GM23338 (cell line): Measurements from ENCODE around the gene LMNTD2.

Experiments used
- CREB1 ChIP-seq: fragments of 250-450 bp; sonication (Bioruptor Pico); IDR thresholded peaks from 2 replicates; pipeline ENCODE4 v1.5.0; 2020; ENCODE audit warnings: low read depth, mild to moderate bottlenecking, moderate library complexity
- EZH2 ChIP-seq: fragments of 200-600 bp; sonication (generic); IDR thresholded peaks from one replicate; pipeline ENCODE4 v1.8.0; 2017; ENCODE audit warnings: antibody characterized with exemption, mild to moderate bottlenecking, low read depth; ENCODE audit not compliant: unreplicated experiment
- EZH2phosphoT487 ChIP-seq: fragments of 200-600 bp; sonication (generic); IDR thresholded peaks from one replicate; pipeline ENCODE4 v1.8.1; 2018; ENCODE audit warnings: antibody characterized with exemption; ENCODE audit not compliant: unreplicated experiment
- JUNB ChIP-seq: IDR thresholded peaks from one replicate; pipeline ENCODE4 v1.6.1; 2016; ENCODE audit warnings: antibody characterized with exemption; ENCODE audit not compliant: unreplicated experiment
- NANOG ChIP-seq: IDR thresholded peaks from 2 replicates; pipeline ENCODE4 v1.6.1; 2016; ENCODE audit warnings: antibody characterized with exemption, borderline replicate concordance
- POLR2AphosphoS5 ChIP-seq: IDR thresholded peaks from 2 replicates; pipeline ENCODE4 v1.6.1; 2016; ENCODE audit warnings: antibody characterized with exemption, low read depth
- STAT1 ChIP-seq: IDR thresholded peaks from one replicate; pipeline ENCODE4 v1.6.1; 2016; ENCODE audit warnings: antibody characterized with exemption; ENCODE audit not compliant: unreplicated experiment
- ZNF114 ChIP-seq: fragments of 250-450 bp; sonication (Bioruptor Pico); IDR thresholded peaks from 2 replicates; pipeline ENCODE4 v1.5.0; 2020; ENCODE audit warnings: mild to moderate bottlenecking, moderate library complexity
- ZNF331 ChIP-seq: fragments of 250-450 bp; sonication (Bioruptor Pico); IDR thresholded peaks from 2 replicates; pipeline ENCODE4 v1.5.0; 2020; ENCODE audit warnings: low read depth, mild to moderate bottlenecking, moderate library complexity
- TF ChIP-seq, protein P1 (sequence below), 2 experiments: fragments of 200-600 bp in 1 of 2; sonication (generic) in 1 of 2; conservative IDR thresholded peaks; 2 replicates each; pipeline versions ENCODE4 v1.5.1 to v1.6.1; 2016 to 2017; ENCODE audit warnings: antibody characterized with exemption in 2 of 2, low read depth in 2 of 2, mild to moderate bottlenecking in 2 of 2, moderate library complexity in 1 of 2
- TF ChIP-seq, protein P2 (sequence below): IDR thresholded peaks from one replicate; pipeline ENCODE4 v1.6.1; 2018; ENCODE audit warnings: antibody characterized with exemption; ENCODE audit not compliant: unreplicated experiment
- TF ChIP-seq, protein P3 (sequence below): IDR thresholded peaks from 2 replicates; pipeline ENCODE4 v1.6.1; 2016; ENCODE audit warnings: antibody characterized with exemption
- TF ChIP-seq, protein P4 (sequence below): fragments of 250-450 bp; sonication (Bioruptor Pico); IDR thresholded peaks from 2 replicates; pipeline ENCODE4 v1.5.0; 2020; ENCODE audit warnings: mild to moderate bottlenecking, moderate library complexity

DNA sequence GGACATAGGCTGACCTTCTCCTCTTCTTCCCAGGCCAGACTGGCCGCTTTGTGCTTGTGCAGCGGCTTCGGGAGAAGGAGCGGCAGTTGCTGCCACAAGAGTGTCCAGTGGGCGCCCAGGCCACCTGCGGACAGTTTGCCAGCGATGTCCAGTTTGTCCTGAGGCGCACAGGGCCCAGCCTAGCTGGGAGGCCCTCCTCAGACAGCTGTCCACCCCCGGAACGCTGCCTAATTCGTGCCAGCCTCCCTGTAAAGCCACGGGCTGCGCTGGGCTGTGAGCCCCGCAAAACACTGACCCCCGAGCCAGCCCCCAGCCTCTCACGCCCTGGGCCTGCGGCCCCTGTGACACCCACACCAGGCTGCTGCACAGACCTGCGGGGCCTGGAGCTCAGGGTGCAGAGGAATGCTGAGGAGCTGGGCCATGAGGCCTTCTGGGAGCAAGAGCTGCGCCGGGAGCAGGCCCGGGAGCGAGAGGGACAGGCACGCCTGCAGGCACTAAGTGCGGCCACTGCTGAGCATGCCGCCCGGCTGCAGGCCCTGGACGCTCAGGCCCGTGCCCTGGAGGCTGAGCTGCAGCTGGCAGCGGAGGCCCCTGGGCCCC is 1.6 kb upstream of the LMNTD2 start:
- TF ChIP-seq EZH2, result no peak
- TF ChIP-seq, protein P1, sequence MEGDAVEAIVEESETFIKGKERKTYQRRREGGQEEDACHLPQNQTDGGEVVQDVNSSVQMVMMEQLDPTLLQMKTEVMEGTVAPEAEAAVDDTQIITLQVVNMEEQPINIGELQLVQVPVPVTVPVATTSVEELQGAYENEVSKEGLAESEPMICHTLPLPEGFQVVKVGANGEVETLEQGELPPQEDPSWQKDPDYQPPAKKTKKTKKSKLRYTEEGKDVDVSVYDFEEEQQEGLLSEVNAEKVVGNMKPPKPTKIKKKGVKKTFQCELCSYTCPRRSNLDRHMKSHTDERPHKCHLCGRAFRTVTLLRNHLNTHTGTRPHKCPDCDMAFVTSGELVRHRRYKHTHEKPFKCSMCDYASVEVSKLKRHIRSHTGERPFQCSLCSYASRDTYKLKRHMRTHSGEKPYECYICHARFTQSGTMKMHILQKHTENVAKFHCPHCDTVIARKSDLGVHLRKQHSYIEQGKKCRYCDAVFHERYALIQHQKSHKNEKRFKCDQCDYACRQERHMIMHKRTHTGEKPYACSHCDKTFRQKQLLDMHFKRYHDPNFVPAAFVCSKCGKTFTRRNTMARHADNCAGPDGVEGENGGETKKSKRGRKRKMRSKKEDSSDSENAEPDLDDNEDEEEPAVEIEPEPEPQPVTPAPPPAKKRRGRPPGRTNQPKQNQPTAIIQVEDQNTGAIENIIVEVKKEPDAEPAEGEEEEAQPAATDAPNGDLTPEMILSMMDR (conservative IDR thresholded peaks at IDR 0.05; ENCODE audit: low read depth in 2 of 2), result no peak
- TF ChIP-seq ZNF114 (CRISPR knock-in tag), result no peak
- TF ChIP-seq, protein P2, sequence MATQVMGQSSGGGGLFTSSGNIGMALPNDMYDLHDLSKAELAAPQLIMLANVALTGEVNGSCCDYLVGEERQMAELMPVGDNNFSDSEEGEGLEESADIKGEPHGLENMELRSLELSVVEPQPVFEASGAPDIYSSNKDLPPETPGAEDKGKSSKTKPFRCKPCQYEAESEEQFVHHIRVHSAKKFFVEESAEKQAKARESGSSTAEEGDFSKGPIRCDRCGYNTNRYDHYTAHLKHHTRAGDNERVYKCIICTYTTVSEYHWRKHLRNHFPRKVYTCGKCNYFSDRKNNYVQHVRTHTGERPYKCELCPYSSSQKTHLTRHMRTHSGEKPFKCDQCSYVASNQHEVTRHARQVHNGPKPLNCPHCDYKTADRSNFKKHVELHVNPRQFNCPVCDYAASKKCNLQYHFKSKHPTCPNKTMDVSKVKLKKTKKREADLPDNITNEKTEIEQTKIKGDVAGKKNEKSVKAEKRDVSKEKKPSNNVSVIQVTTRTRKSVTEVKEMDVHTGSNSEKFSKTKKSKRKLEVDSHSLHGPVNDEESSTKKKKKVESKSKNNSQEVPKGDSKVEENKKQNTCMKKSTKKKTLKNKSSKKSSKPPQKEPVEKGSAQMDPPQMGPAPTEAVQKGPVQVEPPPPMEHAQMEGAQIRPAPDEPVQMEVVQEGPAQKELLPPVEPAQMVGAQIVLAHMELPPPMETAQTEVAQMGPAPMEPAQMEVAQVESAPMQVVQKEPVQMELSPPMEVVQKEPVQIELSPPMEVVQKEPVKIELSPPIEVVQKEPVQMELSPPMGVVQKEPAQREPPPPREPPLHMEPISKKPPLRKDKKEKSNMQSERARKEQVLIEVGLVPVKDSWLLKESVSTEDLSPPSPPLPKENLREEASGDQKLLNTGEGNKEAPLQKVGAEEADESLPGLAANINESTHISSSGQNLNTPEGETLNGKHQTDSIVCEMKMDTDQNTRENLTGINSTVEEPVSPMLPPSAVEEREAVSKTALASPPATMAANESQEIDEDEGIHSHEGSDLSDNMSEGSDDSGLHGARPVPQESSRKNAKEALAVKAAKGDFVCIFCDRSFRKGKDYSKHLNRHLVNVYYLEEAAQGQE, result no peak
- TF ChIP-seq EZH2phosphoT487, result no peak
- TF ChIP-seq POLR2AphosphoS5, result no peak
- no peak for TF ChIP-seq NANOG
- TF ChIP-seq, protein P3, sequence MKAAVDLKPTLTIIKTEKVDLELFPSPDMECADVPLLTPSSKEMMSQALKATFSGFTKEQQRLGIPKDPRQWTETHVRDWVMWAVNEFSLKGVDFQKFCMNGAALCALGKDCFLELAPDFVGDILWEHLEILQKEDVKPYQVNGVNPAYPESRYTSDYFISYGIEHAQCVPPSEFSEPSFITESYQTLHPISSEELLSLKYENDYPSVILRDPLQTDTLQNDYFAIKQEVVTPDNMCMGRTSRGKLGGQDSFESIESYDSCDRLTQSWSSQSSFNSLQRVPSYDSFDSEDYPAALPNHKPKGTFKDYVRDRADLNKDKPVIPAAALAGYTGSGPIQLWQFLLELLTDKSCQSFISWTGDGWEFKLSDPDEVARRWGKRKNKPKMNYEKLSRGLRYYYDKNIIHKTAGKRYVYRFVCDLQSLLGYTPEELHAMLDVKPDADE, result no peak
- no peak for TF ChIP-seq JUNB
- no peak for TF ChIP-seq CREB1
- TF ChIP-seq, protein P4, sequence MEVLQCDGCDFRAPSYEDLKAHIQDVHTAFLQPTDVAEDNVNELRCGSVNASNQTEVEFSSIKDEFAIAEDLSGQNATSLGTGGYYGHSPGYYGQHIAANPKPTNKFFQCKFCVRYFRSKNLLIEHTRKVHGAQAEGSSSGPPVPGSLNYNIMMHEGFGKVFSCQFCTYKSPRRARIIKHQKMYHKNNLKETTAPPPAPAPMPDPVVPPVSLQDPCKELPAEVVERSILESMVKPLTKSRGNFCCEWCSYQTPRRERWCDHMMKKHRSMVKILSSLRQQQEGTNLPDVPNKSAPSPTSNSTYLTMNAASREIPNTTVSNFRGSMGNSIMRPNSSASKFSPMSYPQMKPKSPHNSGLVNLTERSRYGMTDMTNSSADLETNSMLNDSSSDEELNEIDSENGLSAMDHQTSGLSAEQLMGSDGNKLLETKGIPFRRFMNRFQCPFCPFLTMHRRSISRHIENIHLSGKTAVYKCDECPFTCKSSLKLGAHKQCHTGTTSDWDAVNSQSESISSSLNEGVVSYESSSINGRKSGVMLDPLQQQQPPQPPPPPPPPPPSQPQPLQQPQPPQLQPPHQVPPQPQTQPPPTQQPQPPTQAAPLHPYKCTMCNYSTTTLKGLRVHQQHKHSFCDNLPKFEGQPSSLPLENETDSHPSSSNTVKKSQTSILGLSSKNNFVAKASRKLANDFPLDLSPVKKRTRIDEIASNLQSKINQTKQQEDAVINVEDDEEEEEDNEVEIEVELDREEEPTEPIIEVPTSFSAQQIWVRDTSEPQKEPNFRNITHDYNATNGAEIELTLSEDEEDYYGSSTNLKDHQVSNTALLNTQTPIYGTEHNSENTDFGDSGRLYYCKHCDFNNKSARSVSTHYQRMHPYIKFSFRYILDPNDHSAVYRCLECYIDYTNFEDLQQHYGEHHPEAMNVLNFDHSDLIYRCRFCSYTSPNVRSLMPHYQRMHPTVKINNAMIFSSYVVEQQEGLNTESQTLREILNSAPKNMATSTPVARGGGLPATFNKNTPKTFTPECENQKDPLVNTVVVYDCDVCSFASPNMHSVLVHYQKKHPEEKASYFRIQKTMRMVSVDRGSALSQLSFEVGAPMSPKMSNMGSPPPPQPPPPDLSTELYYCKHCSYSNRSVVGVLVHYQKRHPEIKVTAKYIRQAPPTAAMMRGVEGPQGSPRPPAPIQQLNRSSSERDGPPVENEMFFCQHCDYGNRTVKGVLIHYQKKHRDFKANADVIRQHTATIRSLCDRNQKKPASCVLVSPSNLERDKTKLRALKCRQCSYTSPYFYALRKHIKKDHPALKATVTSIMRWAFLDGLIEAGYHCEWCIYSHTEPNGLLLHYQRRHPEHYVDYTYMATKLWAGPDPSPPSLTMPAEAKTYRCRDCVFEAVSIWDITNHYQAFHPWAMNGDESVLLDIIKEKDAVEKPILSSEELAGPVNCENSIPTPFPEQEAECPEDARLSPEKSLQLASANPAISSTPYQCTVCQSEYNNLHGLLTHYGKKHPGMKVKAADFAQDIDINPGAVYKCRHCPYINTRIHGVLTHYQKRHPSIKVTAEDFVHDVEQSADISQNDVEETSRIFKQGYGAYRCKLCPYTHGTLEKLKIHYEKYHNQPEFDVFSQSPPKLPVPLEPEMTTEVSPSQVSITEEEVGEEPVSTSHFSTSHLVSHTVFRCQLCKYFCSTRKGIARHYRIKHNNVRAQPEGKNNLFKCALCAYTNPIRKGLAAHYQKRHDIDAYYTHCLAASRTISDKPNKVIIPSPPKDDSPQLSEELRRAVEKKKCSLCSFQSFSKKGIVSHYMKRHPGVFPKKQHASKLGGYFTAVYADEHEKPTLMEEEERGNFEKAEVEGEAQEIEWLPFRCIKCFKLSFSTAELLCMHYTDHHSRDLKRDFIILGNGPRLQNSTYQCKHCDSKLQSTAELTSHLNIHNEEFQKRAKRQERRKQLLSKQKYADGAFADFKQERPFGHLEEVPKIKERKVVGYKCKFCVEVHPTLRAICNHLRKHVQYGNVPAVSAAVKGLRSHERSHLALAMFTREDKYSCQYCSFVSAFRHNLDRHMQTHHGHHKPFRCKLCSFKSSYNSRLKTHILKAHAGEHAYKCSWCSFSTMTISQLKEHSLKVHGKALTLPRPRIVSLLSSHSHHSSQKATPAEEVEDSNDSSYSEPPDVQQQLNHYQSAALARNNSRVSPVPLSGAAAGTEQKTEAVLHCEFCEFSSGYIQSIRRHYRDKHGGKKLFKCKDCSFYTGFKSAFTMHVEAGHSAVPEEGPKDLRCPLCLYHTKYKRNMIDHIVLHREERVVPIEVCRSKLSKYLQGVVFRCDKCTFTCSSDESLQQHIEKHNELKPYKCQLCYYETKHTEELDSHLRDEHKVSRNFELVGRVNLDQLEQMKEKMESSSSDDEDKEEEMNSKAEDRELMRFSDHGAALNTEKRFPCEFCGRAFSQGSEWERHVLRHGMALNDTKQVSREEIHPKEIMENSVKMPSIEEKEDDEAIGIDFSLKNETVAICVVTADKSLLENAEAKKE (CRISPR knock-in tag), result no peak
- no peak for TF ChIP-seq STAT1
- TF ChIP-seq ZNF331, result no peak
